ENCODE results near the gene ADAMTSL1.

DNA sequence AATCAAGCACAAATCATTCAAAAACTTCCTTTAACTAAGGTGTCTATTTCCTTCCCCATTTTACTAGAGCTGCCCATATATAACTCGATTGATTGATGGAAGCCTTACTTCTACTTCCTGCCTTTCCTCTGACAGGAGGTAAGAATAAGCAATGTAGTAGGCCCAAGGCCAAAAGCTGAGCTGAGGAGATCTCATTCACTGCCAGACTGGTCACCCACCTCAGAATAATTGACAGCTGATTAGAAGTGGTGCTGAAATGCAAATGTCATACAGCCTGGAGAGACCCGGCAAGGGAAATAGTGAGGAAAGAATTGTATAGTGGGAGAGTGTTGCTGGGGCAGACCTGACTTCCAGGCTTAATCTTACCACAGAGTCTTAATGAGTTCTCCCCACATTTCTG is 319.2 kb downstream of the ADAMTSL1 start:
- TF ChIP-seq ESRRA (CRISPR knock-in tag; IDR thresholded peaks at IDR 0.05; ENCODE audit: low read depth) (no peak), SMAD1 (CRISPR knock-in tag; IDR thresholded peaks at IDR 0.05; ENCODE audit: borderline replicate concordance, low read depth) (no peak), POLR2G (IDR thresholded peaks at IDR 0.05; ENCODE audit: low read depth, low read length) (no peak), EZH2 (conservative IDR thresholded peaks at IDR 0.05; ENCODE audit: low read depth, low read length) (no peak)
- TF ChIP-seq, protein P1, sequence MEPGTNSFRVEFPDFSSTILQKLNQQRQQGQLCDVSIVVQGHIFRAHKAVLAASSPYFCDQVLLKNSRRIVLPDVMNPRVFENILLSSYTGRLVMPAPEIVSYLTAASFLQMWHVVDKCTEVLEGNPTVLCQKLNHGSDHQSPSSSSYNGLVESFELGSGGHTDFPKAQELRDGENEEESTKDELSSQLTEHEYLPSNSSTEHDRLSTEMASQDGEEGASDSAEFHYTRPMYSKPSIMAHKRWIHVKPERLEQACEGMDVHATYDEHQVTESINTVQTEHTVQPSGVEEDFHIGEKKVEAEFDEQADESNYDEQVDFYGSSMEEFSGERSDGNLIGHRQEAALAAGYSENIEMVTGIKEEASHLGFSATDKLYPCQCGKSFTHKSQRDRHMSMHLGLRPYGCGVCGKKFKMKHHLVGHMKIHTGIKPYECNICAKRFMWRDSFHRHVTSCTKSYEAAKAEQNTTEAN (CRISPR knock-in tag; conservative IDR thresholded peaks at IDR 0.05) = no peak
- TF ChIP-seq, protein P2, sequence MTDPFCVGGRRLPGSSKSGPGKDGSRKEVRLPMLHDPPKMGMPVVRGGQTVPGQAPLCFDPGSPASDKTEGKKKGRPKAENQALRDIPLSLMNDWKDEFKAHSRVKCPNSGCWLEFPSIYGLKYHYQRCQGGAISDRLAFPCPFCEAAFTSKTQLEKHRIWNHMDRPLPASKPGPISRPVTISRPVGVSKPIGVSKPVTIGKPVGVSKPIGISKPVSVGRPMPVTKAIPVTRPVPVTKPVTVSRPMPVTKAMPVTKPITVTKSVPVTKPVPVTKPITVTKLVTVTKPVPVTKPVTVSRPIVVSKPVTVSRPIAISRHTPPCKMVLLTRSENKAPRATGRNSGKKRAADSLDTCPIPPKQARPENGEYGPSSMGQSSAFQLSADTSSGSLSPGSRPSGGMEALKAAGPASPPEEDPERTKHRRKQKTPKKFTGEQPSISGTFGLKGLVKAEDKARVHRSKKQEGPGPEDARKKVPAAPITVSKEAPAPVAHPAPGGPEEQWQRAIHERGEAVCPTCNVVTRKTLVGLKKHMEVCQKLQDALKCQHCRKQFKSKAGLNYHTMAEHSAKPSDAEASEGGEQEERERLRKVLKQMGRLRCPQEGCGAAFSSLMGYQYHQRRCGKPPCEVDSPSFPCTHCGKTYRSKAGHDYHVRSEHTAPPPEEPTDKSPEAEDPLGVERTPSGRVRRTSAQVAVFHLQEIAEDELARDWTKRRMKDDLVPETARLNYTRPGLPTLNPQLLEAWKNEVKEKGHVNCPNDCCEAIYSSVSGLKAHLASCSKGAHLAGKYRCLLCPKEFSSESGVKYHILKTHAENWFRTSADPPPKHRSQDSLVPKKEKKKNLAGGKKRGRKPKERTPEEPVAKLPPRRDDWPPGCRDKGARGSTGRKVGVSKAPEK (CRISPR knock-in tag; IDR thresholded peaks at IDR 0.05; ENCODE audit: borderline replicate concordance) = no peak
- TF ChIP-seq, protein P3, sequence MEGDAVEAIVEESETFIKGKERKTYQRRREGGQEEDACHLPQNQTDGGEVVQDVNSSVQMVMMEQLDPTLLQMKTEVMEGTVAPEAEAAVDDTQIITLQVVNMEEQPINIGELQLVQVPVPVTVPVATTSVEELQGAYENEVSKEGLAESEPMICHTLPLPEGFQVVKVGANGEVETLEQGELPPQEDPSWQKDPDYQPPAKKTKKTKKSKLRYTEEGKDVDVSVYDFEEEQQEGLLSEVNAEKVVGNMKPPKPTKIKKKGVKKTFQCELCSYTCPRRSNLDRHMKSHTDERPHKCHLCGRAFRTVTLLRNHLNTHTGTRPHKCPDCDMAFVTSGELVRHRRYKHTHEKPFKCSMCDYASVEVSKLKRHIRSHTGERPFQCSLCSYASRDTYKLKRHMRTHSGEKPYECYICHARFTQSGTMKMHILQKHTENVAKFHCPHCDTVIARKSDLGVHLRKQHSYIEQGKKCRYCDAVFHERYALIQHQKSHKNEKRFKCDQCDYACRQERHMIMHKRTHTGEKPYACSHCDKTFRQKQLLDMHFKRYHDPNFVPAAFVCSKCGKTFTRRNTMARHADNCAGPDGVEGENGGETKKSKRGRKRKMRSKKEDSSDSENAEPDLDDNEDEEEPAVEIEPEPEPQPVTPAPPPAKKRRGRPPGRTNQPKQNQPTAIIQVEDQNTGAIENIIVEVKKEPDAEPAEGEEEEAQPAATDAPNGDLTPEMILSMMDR (CRISPR knock-in tag; IDR thresholded peaks at IDR 0.05) = no peak

Data from HepG2 (cell line).